Epithelial cell of proximal tubule (primary cell): ENCODE data around the gene FER. TPM values are rescaled to one million over a fixed set of nuclear protein-coding genes. Genes with fewer than 3 reads are reported as not detected.
"Not testable (repeated sequence)": the region's sequence is repeated elsewhere in the genome, so short reads cannot be mapped to it uniquely, and the experiment has no call there.

Experiments
- DNase-seq: peaks from one replicate; pipeline ENCODE4 v3.0.0-alpha.2; 2011; ENCODE audit warnings: low read depth
- H3K4me3 ChIP-seq: 2 replicates; pipeline ENCODE4 v1.5.1; 2011; ENCODE audit warnings: low read depth, mild to moderate bottlenecking, low read length
- total RNA-seq: library from RNA; depleted of rRNA; stranded (reverse); fragments of >200 nt; gene quantifications from 2 replicates; pipeline ENCODE4 v1.2.3, GENCODE V29; 2015
- TF ChIP-seq, protein P1 (sequence below): conservative IDR thresholded peaks from 2 replicates; pipeline ENCODE4 v1.5.1; 2012; ENCODE audit warnings: low read depth, mild to moderate bottlenecking, low read length

Gene FER
- total RNA-seq, 1 donor from 2014 or later: 10.1 TPM

DNA sequence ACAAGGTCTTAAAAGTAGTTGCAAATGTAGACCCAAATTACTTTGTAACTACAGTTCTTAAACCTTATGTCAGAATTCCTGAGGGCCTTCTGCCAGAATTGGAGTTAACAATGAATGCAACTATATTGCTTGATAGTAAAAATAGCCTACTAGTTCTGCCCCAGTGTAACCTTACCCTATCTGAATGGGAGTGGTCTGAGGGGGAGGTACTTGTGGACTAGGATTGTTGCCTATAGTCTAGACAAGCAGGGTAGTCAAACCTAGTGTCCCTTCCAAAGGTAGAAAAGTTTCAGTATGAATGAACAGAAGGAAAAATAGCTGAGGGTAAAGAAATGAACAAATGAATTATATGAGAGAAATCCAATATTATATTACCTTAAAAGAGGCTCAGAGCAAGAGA is 419.9 kb downstream of the FER start:
- DNase-seq: no peak
- TF ChIP-seq, protein P1, sequence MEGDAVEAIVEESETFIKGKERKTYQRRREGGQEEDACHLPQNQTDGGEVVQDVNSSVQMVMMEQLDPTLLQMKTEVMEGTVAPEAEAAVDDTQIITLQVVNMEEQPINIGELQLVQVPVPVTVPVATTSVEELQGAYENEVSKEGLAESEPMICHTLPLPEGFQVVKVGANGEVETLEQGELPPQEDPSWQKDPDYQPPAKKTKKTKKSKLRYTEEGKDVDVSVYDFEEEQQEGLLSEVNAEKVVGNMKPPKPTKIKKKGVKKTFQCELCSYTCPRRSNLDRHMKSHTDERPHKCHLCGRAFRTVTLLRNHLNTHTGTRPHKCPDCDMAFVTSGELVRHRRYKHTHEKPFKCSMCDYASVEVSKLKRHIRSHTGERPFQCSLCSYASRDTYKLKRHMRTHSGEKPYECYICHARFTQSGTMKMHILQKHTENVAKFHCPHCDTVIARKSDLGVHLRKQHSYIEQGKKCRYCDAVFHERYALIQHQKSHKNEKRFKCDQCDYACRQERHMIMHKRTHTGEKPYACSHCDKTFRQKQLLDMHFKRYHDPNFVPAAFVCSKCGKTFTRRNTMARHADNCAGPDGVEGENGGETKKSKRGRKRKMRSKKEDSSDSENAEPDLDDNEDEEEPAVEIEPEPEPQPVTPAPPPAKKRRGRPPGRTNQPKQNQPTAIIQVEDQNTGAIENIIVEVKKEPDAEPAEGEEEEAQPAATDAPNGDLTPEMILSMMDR: no peak
- H3K4me3 ChIP-seq: no peak overlapping the region

DNA sequence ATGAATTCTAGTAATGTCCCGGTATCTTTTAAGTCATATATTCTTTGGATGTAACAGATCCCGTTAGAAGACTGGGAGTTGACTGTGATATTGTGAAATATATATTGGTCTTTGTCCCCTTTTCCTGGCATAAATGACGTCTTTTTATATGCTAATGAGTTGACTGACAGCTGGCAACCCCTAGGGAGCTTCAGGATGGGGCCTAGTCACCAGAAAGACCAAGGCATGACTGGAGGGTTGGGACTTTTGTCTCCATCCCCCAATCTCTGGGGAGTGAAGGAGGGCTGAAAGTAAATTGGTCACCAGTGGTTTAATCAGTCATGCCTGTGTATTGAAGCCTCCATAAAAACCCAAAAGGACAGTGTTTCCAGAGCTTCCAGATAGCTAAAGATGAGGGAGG is 420.5 kb downstream of the FER start:
- TF ChIP-seq, protein P1: no peak

DNA sequence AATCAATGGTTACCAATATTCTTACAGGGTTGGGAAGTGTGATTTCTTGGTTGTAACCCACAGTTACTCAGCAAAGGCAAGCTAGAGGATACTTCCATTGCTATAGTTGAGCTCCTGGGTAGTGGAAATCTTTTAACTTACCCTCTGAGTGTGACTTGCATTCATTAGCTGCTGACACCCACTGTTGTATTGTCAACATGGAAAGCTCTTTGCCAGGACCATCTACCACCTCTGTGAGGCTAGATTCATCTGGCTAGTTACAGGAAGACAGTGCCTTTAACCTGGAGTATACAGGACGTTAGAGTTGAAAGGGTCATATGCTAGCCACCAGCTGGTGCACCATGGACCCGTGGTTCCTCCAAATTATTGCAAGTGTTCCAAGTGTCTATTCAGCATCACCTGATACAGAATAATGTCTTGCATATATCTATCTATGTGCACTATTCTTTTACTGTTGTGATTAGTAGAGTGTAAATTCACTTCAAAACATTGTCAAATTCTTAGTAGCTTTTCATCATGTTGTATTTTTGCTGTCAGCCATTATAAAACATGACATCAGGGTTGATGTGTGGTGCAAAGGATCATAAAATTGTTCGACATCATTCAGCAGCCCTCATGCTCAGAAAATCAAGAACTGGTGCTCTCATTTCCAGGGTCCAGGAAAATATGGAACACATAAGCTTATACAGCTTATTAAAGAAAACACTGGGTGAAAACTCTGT is 423.1 kb downstream of the FER start:
- no peak for DNase-seq
- no peak overlapping the region for H3K4me3 ChIP-seq
- TF ChIP-seq, protein P1: no peak

More for the DNA sequence above, 420.5 kb downstream of the FER start:
- DNase-seq: no peak
- H3K4me3 ChIP-seq: no peak overlapping the region

DNA sequence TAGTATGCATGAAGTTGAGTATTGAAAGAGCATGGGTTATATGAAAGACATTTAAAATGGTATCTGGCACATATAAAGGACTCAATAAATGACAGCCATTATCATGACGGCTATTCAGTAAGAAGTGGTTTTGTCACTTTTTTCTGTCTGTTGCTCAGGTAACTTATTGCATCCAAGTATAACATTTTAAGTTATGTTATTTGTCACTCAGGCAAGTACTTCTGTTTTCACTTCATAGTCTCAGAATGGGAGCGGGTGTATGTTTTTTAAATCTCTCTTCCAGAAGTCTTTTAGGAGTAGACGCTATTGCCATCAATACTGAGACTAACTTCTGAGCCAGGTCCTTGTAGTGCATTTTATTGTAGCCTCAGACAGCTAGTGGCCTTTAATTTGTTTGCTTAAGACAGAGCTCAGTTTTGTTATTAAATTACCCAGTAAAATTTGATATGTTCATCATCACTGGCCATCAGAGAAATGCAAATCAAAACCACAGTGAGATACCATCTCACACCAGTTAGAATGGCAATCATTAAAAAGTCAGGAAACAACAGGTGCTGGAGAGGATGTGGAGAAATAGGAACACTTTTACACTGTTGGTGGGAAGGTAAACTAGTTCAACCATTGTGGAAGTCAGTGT is 423.9 kb downstream of the FER start:
- not testable (repeated sequence) for H3K4me3 ChIP-seq, DNase-seq

DNA sequence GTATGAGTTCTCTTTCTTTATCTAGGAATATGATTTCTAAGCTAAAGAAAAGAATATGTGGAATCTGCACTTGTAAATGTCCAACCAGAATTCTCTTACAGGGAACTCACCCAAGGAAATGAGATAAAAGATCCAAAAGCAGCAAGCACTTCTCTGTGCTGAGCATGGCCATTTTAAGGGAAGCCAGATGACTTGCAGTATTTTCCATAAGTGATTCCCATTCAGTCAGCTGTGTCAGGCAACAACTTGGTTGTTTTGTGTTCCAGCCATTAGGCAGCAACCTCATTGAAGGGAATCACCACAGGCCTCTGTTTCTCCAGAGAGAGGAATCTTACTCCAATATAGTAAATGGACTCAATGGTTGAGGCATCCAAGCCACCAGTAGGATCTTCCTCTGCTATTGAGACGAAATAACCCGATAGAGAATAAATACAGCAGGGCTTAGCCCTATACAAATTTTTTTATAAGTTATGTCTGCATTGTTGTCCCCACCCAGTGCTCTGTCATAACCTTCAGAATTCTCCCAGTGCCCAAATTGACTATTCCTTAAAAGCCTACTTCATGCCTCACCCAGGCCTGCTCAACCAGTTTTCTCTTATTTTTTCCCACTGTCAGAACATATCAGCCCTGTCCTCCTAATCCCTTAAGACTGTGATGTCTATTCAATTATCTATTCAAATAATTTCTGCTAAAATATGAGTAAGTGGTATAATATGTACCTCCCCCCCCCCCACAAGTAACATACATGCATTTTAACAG is 425.5 kb downstream of the FER start:
- H3K4me3 ChIP-seq: no peak overlapping the region
- DNase-seq: no peak
- TF ChIP-seq, protein P1: no peak

DNA sequence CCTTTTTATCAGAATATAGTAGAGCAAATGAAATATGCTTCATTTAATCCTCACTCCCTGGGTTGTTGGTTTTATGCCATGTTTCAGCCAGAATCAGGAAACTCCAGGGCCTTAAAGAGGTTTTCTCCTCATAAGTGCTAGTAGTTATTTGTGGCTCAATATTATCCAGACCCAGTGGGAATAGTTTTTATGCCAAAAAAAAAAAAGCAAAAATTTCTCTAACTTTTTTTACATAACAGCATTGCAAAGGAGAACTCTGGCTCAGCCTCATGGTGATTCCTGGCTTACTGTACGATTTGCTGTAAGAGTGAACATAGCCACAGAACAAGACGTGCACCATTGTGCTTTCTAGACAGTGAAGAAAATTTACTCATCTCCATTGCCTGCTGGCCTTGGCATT is 429.5 kb downstream of the FER start:
- no peak overlapping the region for H3K4me3 ChIP-seq
- no peak for DNase-seq
- TF ChIP-seq, protein P1: no peak

DNA sequence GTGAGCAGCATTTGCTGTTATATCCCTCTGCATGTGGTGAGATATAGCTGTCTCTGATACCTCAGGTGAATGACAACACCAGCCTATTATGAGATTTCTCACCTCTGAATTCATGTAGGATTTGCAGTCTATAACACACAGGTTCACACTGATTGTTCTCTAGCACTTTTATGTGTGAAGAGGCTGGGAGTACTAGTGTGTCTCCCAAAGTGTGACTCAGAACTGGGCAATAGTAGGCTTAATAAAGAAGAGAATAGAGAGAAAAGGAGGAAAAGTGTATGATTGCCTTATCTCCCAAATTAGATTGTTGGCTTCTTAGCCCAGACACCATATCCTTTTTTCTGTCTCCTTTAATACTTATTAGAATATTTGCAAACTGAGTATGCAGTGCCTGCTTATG is 430.1 kb downstream of the FER start:
- TF ChIP-seq, protein P1: no peak
- no peak for DNase-seq
- H3K4me3 ChIP-seq: no peak overlapping the region
